Thymus (tissue), 11 donors: Measurements from ENCODE around the gene NAXD. TPM values are rescaled to one million over a fixed set of nuclear protein-coding genes. Genes with fewer than 3 reads are reported as not detected.
"Not testable (repeated sequence)": the region's sequence is repeated elsewhere in the genome, so short reads cannot be mapped to it uniquely, and the experiment has no call there.

Experiments used
- DNase-seq, 9 donors: peaks; one replicate each; pipeline ENCODE4 v3.0.0-alpha.2; 2013; ENCODE audit warnings: low spot score in 9 of 9, low read depth in 6 of 9, missing footprints in 1 of 9
- H3K27ac ChIP-seq, 2 donors: one replicate each; pipeline ENCODE4 v1.5.1; 2013; ENCODE audit warnings: control low read depth in 1 of 2, low read depth in 1 of 2, low read length in 1 of 2, mild to moderate bottlenecking in 1 of 2, moderate library complexity in 1 of 2
- H3K27me3 ChIP-seq, 2 donors: one replicate each; pipeline ENCODE4 v1.5.1; 2013; ENCODE audit warnings: low read length in 1 of 2; ENCODE audit not compliant: control insufficient read depth in 2 of 2, insufficient read depth in 1 of 2
- H3K36me3 ChIP-seq, 2 donors: one replicate each; pipeline ENCODE4 v1.5.1; 2013; ENCODE audit warnings: low read length in 1 of 2, mild to moderate bottlenecking in 1 of 2, moderate library complexity in 1 of 2; ENCODE audit not compliant: control insufficient read depth in 2 of 2, insufficient read depth in 2 of 2
- H3K4me1 ChIP-seq, 2 donors: one replicate each; pipeline ENCODE4 v1.5.1; 2013; ENCODE audit warnings: low read length in 2 of 2; ENCODE audit not compliant: control insufficient read depth in 2 of 2, insufficient read depth in 2 of 2
- H3K4me3 ChIP-seq, 2 donors: one replicate each; pipeline ENCODE4 v1.5.1; 2013; ENCODE audit warnings: low read length in 2 of 2, control low read depth in 1 of 2, mild to moderate bottlenecking in 1 of 2
- H3K9me3 ChIP-seq, 2 donors: one replicate each; pipeline ENCODE4 v1.5.1; 2013; ENCODE audit warnings: low read length in 1 of 2, mild to moderate bottlenecking in 1 of 2; ENCODE audit not compliant: control insufficient read depth in 2 of 2, insufficient read depth in 1 of 2
- WGBS: extraction: QIAGEN DNeasy Blood & Tissue Kit; methylation state at CpG from one replicate; pipeline ENCODE4 v1.1.7; 2013; 5-methylcytosine and 5-hydroxymethylcytosine counted together
- polyA plus RNA-seq: library from polyadenylated mRNA; stranded (reverse); fragments of 200-250 nt; gene quantifications from one replicate; pipeline ENCODE4 v1.2.3, GENCODE V29; 2013
- total RNA-seq: library from RNA; stranded (reverse); fragments of 120-200 nt; gene quantifications from one replicate; pipeline ENCODE4 v1.2.4, GENCODE V29; 2013
- donor health status: healthy.

NAXD gene
- total and polyA plus RNA-seq, 2 donors, result 15.8 to 50.4 TPM

DNA sequence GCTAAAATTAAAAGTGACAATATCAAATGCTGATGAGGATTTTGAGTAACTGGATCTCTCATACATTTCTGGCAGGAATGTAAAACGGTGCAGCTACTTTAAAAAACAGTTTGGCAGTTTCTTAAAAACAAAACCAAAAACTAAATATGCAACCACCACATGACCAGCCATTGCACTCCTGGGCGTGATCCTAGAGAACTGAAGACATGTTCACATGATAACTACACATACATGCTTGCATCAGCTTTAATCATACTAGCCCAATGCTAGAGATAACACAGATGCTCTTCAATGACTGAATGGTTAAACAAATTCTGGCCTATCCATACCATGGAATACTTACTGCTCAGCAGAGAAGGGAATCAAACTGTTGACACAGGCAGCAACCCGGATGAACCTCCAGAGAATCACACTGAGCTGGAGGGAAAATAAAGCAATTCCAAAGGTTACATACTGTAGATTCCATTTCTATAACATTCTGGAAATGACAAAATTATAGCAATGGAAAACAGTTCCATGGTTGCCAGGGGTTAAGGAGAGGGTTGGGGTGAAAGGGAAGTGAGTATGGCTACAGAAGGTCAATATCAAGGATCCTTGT lies 25.5 kb upstream of the NAXD start:
- Histone ChIP-seq H3K9me3 (no peaks in the 10 kb centered on the region), H3K36me3 (no peaks in the 10 kb centered on the region), H3K27me3 (peaks cover 0 to 5% of the 10 kb centered on the region in 2 donors), H3K4me3 (no peak overlapping the region), H3K27ac (no peak overlapping the region), H3K4me1 (no peaks in the 10 kb centered on the region)
- 84% methylated on average over 3 of the region's 3 CpGs for WGBS
- no peak for DNase-seq

DNA sequence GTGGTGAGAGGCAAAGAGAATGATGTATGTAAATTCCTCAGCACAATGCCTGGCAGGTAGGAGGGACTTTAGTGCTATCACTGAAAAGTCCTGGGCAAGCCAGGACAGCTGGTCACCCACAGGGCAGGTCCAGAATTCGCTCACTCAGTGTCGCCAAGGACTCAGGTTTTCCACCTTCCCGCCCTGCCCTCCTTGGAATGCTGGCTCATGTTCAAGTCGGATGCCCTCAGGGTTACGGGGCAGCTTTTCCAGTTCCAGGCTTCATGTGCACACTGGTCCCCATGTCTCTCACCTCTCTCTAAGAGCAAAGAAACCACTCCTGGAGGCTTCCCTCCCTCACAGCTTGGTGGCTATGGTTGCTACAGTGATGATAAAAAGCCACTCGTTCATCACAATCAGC lies 24.8 kb upstream of the NAXD start:
- H3K4me1 ChIP-seq, result no peaks in the 10 kb centered on the region
- peaks cover 0 to 5% of the 10 kb centered on the region in 2 donors for H3K27me3 ChIP-seq
- no peaks in the 10 kb centered on the region for H3K9me3 ChIP-seq
- WGBS, result 93% methylated on average over 6 of the region's 6 CpGs
- DNase-seq, result no peak
- H3K4me3 ChIP-seq, result no peak overlapping the region
- no peak overlapping the region for H3K27ac ChIP-seq
- no peaks in the 10 kb centered on the region for H3K36me3 ChIP-seq

DNA sequence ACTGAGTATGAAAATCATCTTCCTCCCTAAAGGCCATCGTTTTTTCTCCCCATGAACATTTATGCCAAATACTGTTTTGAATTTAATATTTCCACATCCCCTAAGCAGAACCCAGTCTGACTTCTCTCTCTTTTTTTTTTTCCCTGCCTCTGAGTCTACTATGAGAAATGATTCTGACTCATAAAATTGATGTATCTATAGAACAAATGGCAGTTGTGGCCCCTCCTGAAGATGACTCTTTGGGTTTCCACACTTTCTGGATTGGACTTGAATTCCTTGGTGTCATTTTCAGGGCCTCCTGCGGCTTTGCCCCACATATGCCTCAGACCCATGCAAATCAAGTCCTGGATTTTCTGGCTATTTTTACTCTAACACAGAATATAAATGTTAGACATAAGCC lies 22.7 kb upstream of the NAXD start:
- WGBS, result 91% methylated on average over 2 of the region's 2 CpGs
- H3K4me3 ChIP-seq, result no peak overlapping the region
- H3K27ac ChIP-seq, result no peak overlapping the region
- peaks cover 0 to 7% of the 10 kb centered on the region in 2 donors for H3K27me3 ChIP-seq
- no peaks in the 10 kb centered on the region for H3K4me1 ChIP-seq
- no peaks in the 10 kb centered on the region for H3K9me3 ChIP-seq
- H3K36me3 ChIP-seq, result no peaks in the 10 kb centered on the region
- no peak for DNase-seq

DNA sequence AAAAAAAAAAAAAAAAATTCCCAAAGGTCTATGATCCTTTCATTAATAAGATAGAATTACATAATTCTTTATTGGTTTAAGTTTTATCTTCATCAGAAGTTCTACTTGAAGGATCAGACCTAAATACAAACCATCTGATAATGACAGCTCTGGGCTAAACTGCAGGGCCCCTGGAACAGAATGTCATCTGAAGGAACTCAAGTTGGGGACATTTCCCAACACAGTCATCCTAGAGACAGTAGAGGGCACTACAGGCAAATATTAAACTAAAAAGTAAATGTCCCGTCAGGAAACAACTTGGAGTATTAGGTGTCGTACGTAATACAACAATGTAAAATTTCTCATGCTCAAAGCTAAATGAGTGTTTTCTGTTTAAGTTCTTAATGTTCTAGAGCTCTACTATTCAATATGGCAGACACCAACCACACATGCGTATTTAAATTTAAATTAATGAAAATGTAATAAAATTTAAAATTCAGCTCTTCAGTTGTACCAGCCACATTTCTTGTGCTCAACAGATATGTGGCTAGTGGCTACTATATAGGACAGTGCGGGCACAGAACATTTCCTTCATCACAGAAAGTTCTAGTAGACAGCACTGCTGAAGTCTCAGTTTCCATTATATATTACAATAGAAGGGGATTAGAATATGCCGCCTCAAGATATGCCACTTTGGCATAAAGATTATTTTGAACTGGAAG lies 21.8 kb upstream of the NAXD start:
- peaks cover 0 to 7% of the 10 kb centered on the region in 2 donors for H3K27me3 ChIP-seq
- H3K4me3 ChIP-seq, result no peak overlapping the region
- no peaks in the 10 kb centered on the region for H3K9me3 ChIP-seq
- peak in 4 of 9 donors; percentile 6 to 55 (median 24) for DNase-seq
- 55% methylated on average over 6 of the region's 6 CpGs for WGBS
- no peaks in the 10 kb centered on the region for H3K36me3 ChIP-seq
- no peaks in the 10 kb centered on the region for H3K4me1 ChIP-seq
- H3K27ac ChIP-seq, result no peak overlapping the region

DNA sequence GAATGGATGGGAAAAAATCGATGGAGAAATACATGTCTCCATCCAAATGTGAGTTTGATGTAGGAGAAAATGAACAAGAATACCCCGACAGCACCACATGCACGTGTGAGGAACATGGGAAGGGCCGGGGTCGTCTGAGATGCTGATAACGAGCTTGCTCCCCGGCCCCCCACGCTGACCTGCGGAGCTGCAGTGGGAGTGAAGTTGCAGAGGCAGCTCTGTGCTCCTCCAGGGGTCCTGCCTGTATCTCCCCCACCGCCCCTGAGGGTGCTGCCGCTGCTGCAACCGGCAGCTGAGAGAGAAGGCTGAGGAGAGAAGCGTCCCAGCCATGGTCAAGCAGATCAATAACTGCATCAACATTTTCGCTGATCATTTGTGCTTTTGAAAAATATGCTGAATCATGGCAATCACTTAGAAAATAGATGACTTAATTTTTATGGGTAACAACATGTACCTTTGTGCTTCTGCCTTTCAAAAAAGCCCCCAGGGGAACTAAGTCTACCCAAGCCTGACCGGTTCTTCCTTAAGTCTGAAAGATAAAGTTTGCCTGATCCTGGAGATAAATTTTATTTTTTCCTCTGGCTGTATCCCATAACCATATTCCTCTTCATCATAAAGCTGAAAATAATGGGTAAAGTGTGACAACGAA lies 18.2 kb upstream of the NAXD start:
- no peak overlapping the region for H3K4me3 ChIP-seq
- 92% methylated on average over 16 of the region's 16 CpGs for WGBS
- H3K4me1 ChIP-seq, result no peaks in the 10 kb centered on the region
- H3K27ac ChIP-seq, result no peak overlapping the region
- DNase-seq, result no peak
- H3K27me3 ChIP-seq, result peaks cover 0 to 5% of the 10 kb centered on the region in 2 donors
- H3K36me3 ChIP-seq, result no peaks in the 10 kb centered on the region
- no peaks in the 10 kb centered on the region for H3K9me3 ChIP-seq

DNA sequence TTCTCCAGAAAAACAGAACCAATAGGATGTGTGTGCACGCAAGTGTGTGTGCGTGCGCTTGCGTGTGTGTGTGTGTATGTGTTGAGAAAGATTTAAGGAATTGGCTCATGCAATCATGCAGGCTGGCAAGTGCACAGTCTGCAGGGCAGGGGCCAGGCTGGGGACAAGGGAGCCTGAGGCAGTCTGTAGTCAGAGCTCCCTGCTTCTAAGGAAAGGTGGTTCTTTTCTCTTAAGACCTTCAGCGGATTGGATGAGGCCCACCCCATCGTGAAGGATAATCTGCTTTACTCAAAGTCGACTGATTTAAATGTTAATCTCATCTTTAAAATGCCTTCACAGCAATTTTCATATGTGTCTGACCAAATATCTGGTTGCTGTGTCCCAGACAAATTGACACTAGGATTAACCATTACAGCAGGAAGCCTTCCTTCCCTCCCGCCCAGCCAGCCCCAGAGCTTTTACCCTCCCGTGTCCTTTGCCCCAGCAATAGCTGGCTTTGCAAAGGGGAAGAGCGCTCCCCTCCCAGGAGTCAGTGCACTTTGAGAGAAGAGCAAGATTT lies 15.0 kb upstream of the NAXD start:
- no peak for DNase-seq
- WGBS, result 95% methylated on average over 10 of the region's 10 CpGs
- Histone ChIP-seq H3K4me3 (no peak overlapping the region), H3K9me3 (no peaks in the 10 kb centered on the region), H3K27ac (no peak overlapping the region), H3K27me3 (peaks cover 0 to 3% of the 10 kb centered on the region in 2 donors), H3K4me1 (no peaks in the 10 kb centered on the region), H3K36me3 (no peaks in the 10 kb centered on the region)

DNA sequence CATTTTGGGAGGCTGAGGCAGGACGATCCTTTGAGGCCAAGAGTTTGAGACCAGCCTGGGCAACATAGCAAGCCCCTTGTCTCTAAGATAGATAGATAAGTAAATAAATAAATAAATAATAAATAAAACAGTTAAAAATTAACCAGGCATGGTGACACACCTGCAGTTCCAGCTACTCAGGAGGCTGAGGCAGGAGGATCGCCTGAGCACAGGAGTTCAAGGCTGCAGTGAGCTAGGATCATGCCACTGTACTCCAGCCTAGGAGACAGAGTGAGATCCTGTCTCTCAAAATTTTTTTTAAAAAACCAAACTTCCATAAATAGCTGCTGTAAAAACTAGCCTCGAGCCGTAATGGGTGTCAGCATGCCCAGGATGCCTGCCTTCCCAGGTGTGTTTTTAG lies 14.4 kb upstream of the NAXD start:
- H3K27ac ChIP-seq, result no peak overlapping the region
- 95% methylated on average over 4 of the region's 4 CpGs for WGBS
- no peaks in the 10 kb centered on the region for H3K36me3 ChIP-seq
- H3K27me3 ChIP-seq, result peaks cover 0 to 3% of the 10 kb centered on the region in 2 donors
- H3K9me3 ChIP-seq, result no peaks in the 10 kb centered on the region
- H3K4me3 ChIP-seq, result no peak overlapping the region
- DNase-seq, result no peak
- H3K4me1 ChIP-seq, result no peaks in the 10 kb centered on the region

DNA sequence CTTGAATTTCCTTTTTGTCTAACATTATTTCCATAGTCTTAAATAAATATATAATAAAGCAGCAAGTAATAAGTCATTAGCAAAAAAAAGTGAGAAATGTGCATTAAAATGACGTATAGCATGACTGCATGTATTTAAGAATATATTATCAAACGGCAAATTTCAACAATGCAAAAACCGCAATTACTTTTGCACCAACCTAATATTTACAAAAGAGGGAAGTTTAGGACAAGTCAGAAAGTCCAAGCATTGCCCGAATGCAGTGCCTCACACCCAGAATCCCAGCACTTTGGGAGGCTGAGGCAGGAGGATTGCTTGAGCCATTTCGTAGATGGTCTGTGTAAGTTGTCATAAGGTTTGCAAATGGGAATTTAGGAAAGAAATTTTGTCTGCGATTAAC lies 10.2 kb upstream of the NAXD start:
- Histone ChIP-seq H3K9me3 (no peaks in the 10 kb centered on the region), H3K27ac (no peak overlapping the region), H3K4me1 (no peaks in the 10 kb centered on the region), H3K36me3 (no peaks in the 10 kb centered on the region), H3K4me3 (no peak overlapping the region), H3K27me3 (no peaks in the 10 kb centered on the region)
- 97% methylated on average over 6 of the region's 6 CpGs for WGBS
- DNase-seq, result no peak

DNA sequence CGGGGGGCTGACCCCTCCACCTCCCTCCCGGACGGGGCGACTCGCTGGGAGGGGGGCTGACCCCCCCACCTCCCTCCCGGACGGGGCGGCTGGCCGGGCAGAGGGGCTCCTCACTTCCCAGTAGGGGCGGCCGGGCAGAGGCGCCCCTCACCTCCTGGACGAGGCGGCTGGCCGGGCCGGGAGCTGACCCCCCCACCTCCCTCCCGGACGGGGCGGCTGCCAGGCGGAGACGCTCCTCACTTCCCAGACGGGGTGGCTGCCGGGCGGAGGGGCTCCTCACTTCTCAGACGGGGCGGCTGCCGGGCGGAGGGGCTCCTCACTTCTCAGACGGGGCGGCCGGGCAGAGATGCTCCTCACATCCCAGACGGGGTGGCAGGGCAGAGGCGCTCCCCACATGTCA lies 9.1 kb upstream of the NAXD start:
- not testable (repeated sequence) for DNase-seq, H3K36me3 ChIP-seq, H3K4me3 ChIP-seq, H3K27ac ChIP-seq, H3K4me1 ChIP-seq, H3K9me3 ChIP-seq, H3K27me3 ChIP-seq
- WGBS, result 97% methylated on average over 28 of the region's 33 CpGs
